Lower leg skin (tissue), 3 donors: ENCODE results near the gene MGMT.

Experiments used
- CTCF ChIP-seq, 3 donors: fragments of 450-650 bp; IDR thresholded peaks; one replicate each; pipeline ENCODE4 v1.5.1; 2016; ENCODE audit warnings: antibody characterized with exemption in 3 of 3, mild to moderate bottlenecking in 3 of 3, moderate library complexity in 2 of 3
- POLR2A ChIP-seq, 2 donors: fragments of 450-650 bp; IDR thresholded peaks; one replicate each; pipeline ENCODE4 v1.6.1; 2016 to 2017; ENCODE audit warnings: antibody characterized with exemption in 2 of 2, mild to moderate bottlenecking in 1 of 2, moderate library complexity in 1 of 2

GRCh38 chr10:129545261-129545660, 78.2 kb downstream of the MGMT start:
- TF ChIP-seq CTCF (IDR thresholded peaks at IDR 0.05): no peak
- TF ChIP-seq POLR2A (IDR thresholded peaks at IDR 0.05): no peak
